ELR (cell line): ENCODE data around the gene ANGPTL4.
"Not testable (repeated sequence)": the region's sequence is repeated elsewhere in the genome, so short reads cannot be mapped to it uniquely, and the experiment has no call there.

Experiments used
- DNase-seq: peaks from one replicate; pipeline ENCODE4 v3.0.0-alpha.2; 2015; ENCODE audit warnings: low read depth

The ANGPTL4 gene

GRCh38 chr19:8361921-8362793 is 1.8 kb upstream of the ANGPTL4 start:
- DNase-seq = peak; percentile 99

GRCh38 chr19:8366121-8366581 is 2.2 kb downstream of the ANGPTL4 start:
- no peak for DNase-seq

DNA sequence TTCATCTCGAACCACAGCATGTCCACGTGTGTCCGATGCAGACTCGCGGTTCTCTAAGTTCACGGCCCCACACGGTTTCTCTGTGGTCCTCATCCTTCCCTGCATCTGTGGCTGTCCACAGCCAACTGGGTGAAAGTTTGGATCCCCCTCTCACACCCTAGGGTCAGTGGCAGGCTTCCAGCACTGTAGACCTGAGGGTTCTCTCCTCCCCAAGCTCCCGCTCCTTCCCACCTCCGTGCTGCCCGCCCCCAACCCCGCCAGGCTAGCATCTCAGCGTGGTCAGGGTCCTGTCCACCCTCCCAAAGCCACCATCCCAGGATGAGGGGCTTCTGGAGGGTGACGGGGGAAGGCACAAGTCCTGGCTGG is 3.0 kb downstream of the ANGPTL4 start:
- DNase-seq = no peak

- peak; percentile 98 for DNase-seq
Measured at GRCh38 chr19:8367327-8368001, 3.5 kb downstream of the ANGPTL4 start.

GRCh38 chr19:8370176-8371010 is 6.4 kb downstream of the ANGPTL4 start:
- no peak for DNase-seq

- no peak for DNase-seq
Measured at GRCh38 chr19:8371011-8371804, 7.3 kb downstream of the ANGPTL4 start.

- no peak for DNase-seq
Measured at GRCh38 chr19:8373867-8374813, 10.2 kb downstream of the ANGPTL4 start.

DNA sequence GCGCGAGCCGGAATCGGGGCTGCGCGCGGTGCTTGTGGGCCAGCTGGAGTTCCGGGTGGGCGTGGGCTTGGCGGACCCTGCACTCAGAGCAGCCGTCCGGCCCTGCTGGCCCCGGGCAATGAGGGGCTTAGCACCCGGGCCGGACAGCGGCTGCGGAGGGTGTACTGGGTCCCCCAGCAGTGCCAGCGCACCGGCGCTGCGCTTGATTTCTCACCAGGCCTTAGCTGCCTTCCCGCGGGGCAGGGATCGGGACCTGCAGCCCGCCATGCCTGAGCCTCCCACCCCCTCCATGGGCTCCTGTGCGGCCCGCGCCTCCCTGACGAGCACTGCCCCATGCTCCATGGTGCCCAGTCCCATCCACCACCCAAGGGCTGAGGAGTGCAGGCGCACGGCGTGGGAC is 11.8 kb downstream of the ANGPTL4 start:
- DNase-seq = not testable (repeated sequence)

DNA sequence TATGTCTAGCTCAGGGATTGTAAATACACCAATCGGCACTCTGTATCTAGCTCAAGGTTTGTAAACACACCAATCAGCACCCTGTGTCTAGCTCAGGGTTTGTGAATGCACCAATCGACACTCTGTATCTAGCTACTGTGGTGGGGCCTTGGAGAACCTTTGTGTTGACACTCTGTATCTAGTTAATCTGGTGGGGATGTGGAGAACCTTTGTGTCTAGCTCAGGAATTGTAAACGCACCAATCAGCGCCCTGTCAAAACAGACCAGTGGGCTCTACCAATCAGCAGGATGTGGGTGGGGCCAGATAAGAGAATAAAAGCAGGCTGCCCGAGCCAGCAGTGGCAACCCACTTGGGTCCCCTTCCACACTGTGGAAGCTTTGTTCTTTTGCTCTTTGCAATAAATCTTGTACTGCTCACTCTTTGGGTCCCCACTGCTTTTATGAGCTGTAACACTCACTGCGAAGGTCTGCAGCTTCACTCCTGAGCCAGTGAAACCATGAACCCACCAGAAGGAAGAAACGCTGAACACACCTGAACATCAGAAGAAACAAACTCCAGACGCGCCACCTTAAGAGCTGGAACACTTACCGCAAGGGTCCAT is 12.5 kb downstream of the ANGPTL4 start:
- not testable (repeated sequence) for DNase-seq

DNA sequence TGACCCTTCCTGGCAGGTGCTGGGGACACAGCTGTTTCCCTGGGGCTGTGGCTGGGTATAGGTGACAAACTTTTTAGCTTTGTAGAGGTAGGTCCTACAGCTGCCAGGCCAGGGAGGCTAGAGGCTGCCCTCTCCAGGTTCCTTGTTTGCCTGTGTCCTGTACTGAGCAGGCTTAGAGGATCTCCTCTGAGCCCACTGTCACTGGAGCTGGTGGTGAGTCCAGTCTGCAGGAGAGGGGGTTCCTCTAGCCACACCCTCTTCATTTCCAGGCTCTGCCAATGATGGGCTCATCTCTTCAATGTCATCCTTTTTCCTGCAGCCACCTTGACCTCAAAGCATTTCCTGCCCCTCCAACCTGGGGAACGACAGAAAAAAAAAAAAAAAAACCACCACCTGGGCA is 13.6 kb downstream of the ANGPTL4 start:
- no peak for DNase-seq

- not testable (repeated sequence) for DNase-seq
Measured at GRCh38 chr19:8379156-8379891, 15.4 kb downstream of the ANGPTL4 start.

- not testable (repeated sequence) for DNase-seq
Measured at GRCh38 chr19:8384569-8384968, 20.6 kb downstream of the ANGPTL4 start.

DNA sequence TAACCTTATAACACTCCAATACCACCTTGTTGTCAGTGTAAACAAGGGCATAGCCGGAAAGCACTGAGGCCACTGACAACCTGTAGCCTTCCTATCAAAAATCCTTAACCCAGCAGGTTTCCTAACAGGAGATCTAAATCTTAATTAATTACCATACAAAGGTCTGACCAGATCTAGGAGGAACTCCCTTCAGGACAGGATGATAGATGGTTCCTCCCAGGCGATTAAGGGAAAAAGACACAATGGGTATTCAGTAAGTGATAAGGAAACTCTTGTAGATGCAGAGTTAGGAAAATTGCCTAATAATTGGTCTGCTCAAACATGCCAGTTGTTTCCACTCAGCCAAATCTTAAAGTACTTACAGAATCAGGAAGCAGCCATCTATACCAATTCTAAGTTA is 21.1 kb downstream of the ANGPTL4 start:
- DNase-seq = not testable (repeated sequence)

- DNase-seq = not testable (repeated sequence)
Measured at GRCh38 chr19:8385566-8385965, 21.6 kb downstream of the ANGPTL4 start.

DNA sequence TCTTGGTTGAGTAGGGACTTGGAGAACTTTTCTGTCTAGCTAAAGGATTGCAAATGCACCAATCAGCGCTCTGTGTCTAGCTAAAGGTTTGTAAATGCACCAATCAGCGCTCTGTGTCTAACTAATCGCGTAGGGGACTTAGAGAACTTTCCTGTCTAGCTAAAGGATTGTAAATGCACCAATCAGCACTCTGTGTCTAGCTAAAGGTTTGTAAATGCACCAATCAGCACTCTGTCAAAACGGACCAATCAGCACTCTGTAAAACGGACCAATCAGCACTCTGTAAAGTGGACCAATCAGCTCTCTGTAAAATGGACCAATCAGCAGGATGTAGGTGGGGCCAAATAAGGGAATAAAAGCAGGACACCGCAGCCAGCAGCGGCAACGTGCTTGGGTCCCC is 22.5 kb downstream of the ANGPTL4 start:
- DNase-seq = not testable (repeated sequence)

- no peak for DNase-seq
Measured at GRCh38 chr19:8386990-8387389, 23.0 kb downstream of the ANGPTL4 start.

- DNase-seq = no peak
Measured at GRCh38 chr19:8387688-8388611, 24.0 kb downstream of the ANGPTL4 start.

DNA sequence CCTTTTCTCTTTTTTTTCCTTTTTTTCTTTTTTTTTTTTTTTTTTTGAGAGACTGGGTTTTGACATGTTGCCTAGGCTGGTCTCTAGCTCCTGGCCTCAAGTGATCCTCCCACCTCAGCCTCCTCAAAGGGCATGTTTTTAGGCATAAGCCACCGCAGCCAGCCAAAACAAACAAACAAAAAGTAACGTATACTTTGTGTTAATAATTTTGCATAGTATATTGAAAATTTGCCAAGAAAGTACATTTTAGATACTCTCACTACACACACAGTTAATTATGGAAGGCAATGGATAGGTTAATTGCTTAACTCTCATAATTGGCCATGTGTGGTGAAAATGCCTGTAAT is 24.6 kb downstream of the ANGPTL4 start:
- DNase-seq = no peak
